WTC11 (cell line): ENCODE data around the gene NANOGP8. TPM values are rescaled to one million over a fixed set of nuclear protein-coding genes. Genes with fewer than 3 reads are reported as not detected.

Experiments
- ATAC-seq: fragments of 200-7000 bp; cut with Tn5 transposase; 2 replicates; pipeline ENCODE4 v1.10.0; 2021; ENCODE audit warnings: mild to moderate bottlenecking, moderate library complexity
- CTCF ChIA-PET: fragments of 300-600 bp; sonication (Branson Sonifier 250); formaldehyde crosslinking; loops from one replicate; lab custom pipeline; 2021; ENCODE audit warnings: antibody characterized with exemption; lab: Charles Lee
- POLR2A ChIA-PET: fragments of 350-600 bp; sonication (Branson Sonifier 250); formaldehyde crosslinking; loops from one replicate; lab custom pipeline; 2021; ENCODE audit warnings: antibody characterized with exemption; lab: Charles Lee
- DNase-seq: peaks from one replicate; pipeline ENCODE4 v3.0.0; 2021; ENCODE audit warnings: low spot score
- H3K27ac Mint-ChIP-seq: 2 replicates; pipeline ENCODE4 v1.8.0; 2021; ENCODE audit warnings: mixed read lengths
- H3K27me3 Mint-ChIP-seq: 2 replicates; pipeline ENCODE4 v1.8.0; 2021; ENCODE audit warnings: low read depth, mild to moderate bottlenecking, moderate library complexity, mixed read lengths
- H3K36me3 Mint-ChIP-seq: 2 replicates; pipeline ENCODE4 v1.8.0; 2021; ENCODE audit warnings: mixed read lengths
- H3K4me1 Mint-ChIP-seq: 2 replicates; pipeline ENCODE4 v1.8.0; 2022; ENCODE audit warnings: mixed read lengths
- H3K4me3 Mint-ChIP-seq: 2 replicates; pipeline ENCODE4 v1.8.0; 2021; ENCODE audit warnings: mild to moderate bottlenecking, moderate library complexity, mixed read lengths
- H3K9me3 Mint-ChIP-seq: 2 replicates; pipeline ENCODE4 v1.8.0; 2021; ENCODE audit warnings: mixed read lengths
- AFF4 ChIP-seq: sonication (generic); formaldehyde crosslinking; IDR thresholded peaks from 2 replicates; pipeline ENCODE4 v1.8.1; 2023; ENCODE audit warnings: mild to moderate bottlenecking, missing genetic modification reagents, borderline replicate concordance
- ELF4 ChIP-seq: sonication (generic); formaldehyde crosslinking; IDR thresholded peaks from 2 replicates; pipeline ENCODE4 v1.8.1; 2022; ENCODE audit warnings: low read depth, mild to moderate bottlenecking, moderate library complexity, missing genetic modification reagents
- FOXJ3 ChIP-seq: sonication (generic); formaldehyde crosslinking; IDR thresholded peaks from 2 replicates; pipeline ENCODE4 v1.9.0; 2021; ENCODE audit warnings: missing genetic modification reagents, mild to moderate bottlenecking, borderline replicate concordance
- FOXP1 ChIP-seq: sonication (generic); formaldehyde crosslinking; IDR thresholded peaks from 2 replicates; pipeline ENCODE4 v1.8.0; 2022; ENCODE audit warnings: missing genetic modification reagents, mild to moderate bottlenecking, moderate library complexity, borderline replicate concordance
- GABPB1 ChIP-seq: sonication (generic); formaldehyde crosslinking; IDR thresholded peaks from 2 replicates; pipeline ENCODE4 v1.8.1; 2023; ENCODE audit warnings: mild to moderate bottlenecking, missing genetic modification reagents
- IRF2 ChIP-seq: sonication (generic); formaldehyde crosslinking; IDR thresholded peaks from 2 replicates; pipeline ENCODE4 v1.8.0; 2022; ENCODE audit warnings: low read depth, missing genetic modification reagents, borderline replicate concordance
- MLX ChIP-seq: sonication (generic); formaldehyde crosslinking; IDR thresholded peaks from 2 replicates; pipeline ENCODE4 v1.8.1; 2023; ENCODE audit warnings: mild to moderate bottlenecking, missing genetic modification reagents, moderate library complexity
- PRRX2 ChIP-seq: fragments of 250-450 bp; sonication (Bioruptor Pico); IDR thresholded peaks from 2 replicates; pipeline ENCODE4 v1.8.0; 2021; ENCODE audit warnings: mild to moderate bottlenecking
- RORB ChIP-seq: fragments of 250-450 bp; sonication (Bioruptor Pico); IDR thresholded peaks from 2 replicates; pipeline ENCODE4 v1.9.0; 2021; ENCODE audit warnings: mild to moderate bottlenecking
- SMAD3 ChIP-seq: sonication (generic); formaldehyde crosslinking; IDR thresholded peaks from 2 replicates; pipeline ENCODE4 v1.8.0; 2022; ENCODE audit warnings: missing genetic modification reagents, mild to moderate bottlenecking, borderline replicate concordance
- SP1 ChIP-seq: sonication (generic); formaldehyde crosslinking; conservative IDR thresholded peaks from 2 replicates; pipeline ENCODE4 v1.8.1; 2022; ENCODE audit warnings: missing genetic modification reagents
- ZNF219 ChIP-seq: sonication (generic); formaldehyde crosslinking; IDR thresholded peaks from 2 replicates; pipeline ENCODE4 v1.8.0; 2023; ENCODE audit warnings: missing genetic modification reagents, mild to moderate bottlenecking, borderline replicate concordance
- ZNF416 ChIP-seq: fragments of 250-450 bp; sonication (Bioruptor Pico); IDR thresholded peaks from 2 replicates; pipeline ENCODE4 v1.9.0; 2021; ENCODE audit warnings: mild to moderate bottlenecking, inconsistent platforms
- total RNA-seq: library from RNA; stranded (reverse); gene quantifications from 3 replicates; pipeline ENCODE4 v1.2.3, GENCODE V29; 2021
- TF ChIP-seq, protein P1 (sequence below): sonication (generic); formaldehyde crosslinking; conservative IDR thresholded peaks from 2 replicates; pipeline ENCODE4 v1.8.1; 2023; ENCODE audit warnings: mild to moderate bottlenecking, low read depth, missing genetic modification reagents, moderate library complexity
- TF ChIP-seq, protein P2 (sequence below): sonication (generic); formaldehyde crosslinking; IDR thresholded peaks from 2 replicates; pipeline ENCODE4 v1.8.0; 2022; ENCODE audit warnings: mild to moderate bottlenecking, missing genetic modification reagents
- TF ChIP-seq, protein P3 (sequence below): sonication (generic); formaldehyde crosslinking; IDR thresholded peaks from 2 replicates; pipeline ENCODE4 v1.8.0; 2022; ENCODE audit warnings: mild to moderate bottlenecking, missing genetic modification reagents
- TF ChIP-seq, protein P4 (sequence below): sonication (generic); formaldehyde crosslinking; IDR thresholded peaks from 2 replicates; pipeline ENCODE4 v1.8.1; 2022; ENCODE audit warnings: missing genetic modification reagents, borderline replicate concordance
- TF ChIP-seq, protein P5 (sequence below): sonication (generic); formaldehyde crosslinking; IDR thresholded peaks from 2 replicates; pipeline ENCODE4 v1.8.1; 2022; ENCODE audit warnings: mild to moderate bottlenecking, moderate library complexity, missing genetic modification reagents

NANOGP8 gene
- total RNA-seq, 1 experiment from 2014 or later, result 2.1 TPM

GRCh38 chr15:35064576-35065190 is 20.4 kb downstream of the NANOGP8 start:
- H3K4me3 Mint-ChIP-seq, result no peak overlapping the region
- ChIA-PET POLR2A (interaction anchor here (0.6 kb wide), 1 partner anchor 1473 kb away, joined by 3 read pairs; no protein-coding TSS in a partner anchor), CTCF (interaction anchor here (0.7 to 1.2 kb wide), 3 partner anchors 46 to 734 kb away, joined by 3 read pairs; partner anchors contain the start of gene AQR)
- no peaks in the 10 kb centered on the region; the same call in 1 of the 2 replicates for H3K27me3 Mint-ChIP-seq
- ATAC-seq (no peak), DNase-seq (no peak)
- peak overlapping the region; percentile 72 for H3K27ac Mint-ChIP-seq
- peaks cover 2% of the 10 kb centered on the region for H3K36me3 Mint-ChIP-seq
- peaks cover 75% of the 10 kb centered on the region for H3K4me1 Mint-ChIP-seq
- peaks cover 2% of the 10 kb centered on the region; the same call in 1 of the 2 replicates for H3K9me3 Mint-ChIP-seq
- TF ChIP-seq MLX (CRISPR knock-in tag) (no peak), AFF4 (CRISPR knock-in tag) (no peak), SP1 (CRISPR knock-in tag) (no peak), ZNF219 (CRISPR knock-in tag) (no peak), GABPB1 (CRISPR knock-in tag) (no peak), FOXJ3 (CRISPR knock-in tag) (no peak), IRF2 (CRISPR knock-in tag) (no peak), FOXP1 (CRISPR knock-in tag) (no peak), PRRX2 (CRISPR knock-in tag) (no peak), ELF4 (no peak), SMAD3 (CRISPR knock-in tag) (no peak), RORB (CRISPR knock-in tag) (no peak), ZNF416 (CRISPR knock-in tag) (no peak)
- TF ChIP-seq, protein P1, sequence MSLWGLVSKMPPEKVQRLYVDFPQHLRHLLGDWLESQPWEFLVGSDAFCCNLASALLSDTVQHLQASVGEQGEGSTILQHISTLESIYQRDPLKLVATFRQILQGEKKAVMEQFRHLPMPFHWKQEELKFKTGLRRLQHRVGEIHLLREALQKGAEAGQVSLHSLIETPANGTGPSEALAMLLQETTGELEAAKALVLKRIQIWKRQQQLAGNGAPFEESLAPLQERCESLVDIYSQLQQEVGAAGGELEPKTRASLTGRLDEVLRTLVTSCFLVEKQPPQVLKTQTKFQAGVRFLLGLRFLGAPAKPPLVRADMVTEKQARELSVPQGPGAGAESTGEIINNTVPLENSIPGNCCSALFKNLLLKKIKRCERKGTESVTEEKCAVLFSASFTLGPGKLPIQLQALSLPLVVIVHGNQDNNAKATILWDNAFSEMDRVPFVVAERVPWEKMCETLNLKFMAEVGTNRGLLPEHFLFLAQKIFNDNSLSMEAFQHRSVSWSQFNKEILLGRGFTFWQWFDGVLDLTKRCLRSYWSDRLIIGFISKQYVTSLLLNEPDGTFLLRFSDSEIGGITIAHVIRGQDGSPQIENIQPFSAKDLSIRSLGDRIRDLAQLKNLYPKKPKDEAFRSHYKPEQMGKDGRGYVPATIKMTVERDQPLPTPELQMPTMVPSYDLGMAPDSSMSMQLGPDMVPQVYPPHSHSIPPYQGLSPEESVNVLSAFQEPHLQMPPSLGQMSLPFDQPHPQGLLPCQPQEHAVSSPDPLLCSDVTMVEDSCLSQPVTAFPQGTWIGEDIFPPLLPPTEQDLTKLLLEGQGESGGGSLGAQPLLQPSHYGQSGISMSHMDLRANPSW (CRISPR knock-in tag), result no peak
- TF ChIP-seq, protein P2, sequence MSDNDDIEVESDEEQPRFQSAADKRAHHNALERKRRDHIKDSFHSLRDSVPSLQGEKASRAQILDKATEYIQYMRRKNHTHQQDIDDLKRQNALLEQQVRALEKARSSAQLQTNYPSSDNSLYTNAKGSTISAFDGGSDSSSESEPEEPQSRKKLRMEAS (CRISPR knock-in tag), result no peak
- TF ChIP-seq, protein P3, sequence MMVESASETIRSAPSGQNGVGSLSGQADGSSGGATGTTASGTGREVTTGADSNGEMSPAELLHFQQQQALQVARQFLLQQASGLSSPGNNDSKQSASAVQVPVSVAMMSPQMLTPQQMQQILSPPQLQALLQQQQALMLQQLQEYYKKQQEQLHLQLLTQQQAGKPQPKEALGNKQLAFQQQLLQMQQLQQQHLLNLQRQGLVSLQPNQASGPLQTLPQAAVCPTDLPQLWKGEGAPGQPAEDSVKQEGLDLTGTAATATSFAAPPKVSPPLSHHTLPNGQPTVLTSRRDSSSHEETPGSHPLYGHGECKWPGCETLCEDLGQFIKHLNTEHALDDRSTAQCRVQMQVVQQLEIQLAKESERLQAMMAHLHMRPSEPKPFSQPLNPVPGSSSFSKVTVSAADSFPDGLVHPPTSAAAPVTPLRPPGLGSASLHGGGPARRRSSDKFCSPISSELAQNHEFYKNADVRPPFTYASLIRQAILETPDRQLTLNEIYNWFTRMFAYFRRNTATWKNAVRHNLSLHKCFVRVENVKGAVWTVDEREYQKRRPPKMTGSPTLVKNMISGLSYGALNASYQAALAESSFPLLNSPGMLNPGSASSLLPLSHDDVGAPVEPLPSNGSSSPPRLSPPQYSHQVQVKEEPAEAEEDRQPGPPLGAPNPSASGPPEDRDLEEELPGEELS (CRISPR knock-in tag), result no peak
- TF ChIP-seq, protein P4, sequence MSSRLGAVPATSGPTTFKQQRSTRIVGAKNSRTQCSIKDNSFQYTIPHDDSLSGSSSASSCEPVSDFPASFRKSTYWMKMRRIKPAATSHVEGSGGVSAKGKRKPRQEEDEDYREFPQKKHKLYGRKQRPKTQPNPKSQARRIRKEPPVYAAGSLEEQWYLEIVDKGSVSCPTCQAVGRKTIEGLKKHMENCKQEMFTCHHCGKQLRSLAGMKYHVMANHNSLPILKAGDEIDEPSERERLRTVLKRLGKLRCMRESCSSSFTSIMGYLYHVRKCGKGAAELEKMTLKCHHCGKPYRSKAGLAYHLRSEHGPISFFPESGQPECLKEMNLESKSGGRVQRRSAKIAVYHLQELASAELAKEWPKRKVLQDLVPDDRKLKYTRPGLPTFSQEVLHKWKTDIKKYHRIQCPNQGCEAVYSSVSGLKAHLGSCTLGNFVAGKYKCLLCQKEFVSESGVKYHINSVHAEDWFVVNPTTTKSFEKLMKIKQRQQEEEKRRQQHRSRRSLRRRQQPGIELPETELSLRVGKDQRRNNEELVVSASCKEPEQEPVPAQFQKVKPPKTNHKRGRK (CRISPR knock-in tag), result no peak
- TF ChIP-seq, protein P5, sequence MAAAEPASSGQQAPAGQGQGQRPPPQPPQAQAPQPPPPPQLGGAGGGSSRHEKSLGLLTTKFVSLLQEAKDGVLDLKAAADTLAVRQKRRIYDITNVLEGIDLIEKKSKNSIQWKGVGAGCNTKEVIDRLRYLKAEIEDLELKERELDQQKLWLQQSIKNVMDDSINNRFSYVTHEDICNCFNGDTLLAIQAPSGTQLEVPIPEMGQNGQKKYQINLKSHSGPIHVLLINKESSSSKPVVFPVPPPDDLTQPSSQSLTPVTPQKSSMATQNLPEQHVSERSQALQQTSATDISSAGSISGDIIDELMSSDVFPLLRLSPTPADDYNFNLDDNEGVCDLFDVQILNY (CRISPR knock-in tag), result no peak
